CD4-positive, alpha-beta T cell treated with Interleukin-6 for 4 hours (primary cell): ENCODE data around the gene CALR3.
"Not testable (repeated sequence)": the region's sequence is repeated elsewhere in the genome, so short reads cannot be mapped to it uniquely, and the experiment has no call there.

Experiments
- DNase-seq: peaks from one replicate; pipeline ENCODE4 v3.0.0-alpha.2; 2020; ENCODE audit warnings: mixed read lengths

The CALR3 gene

DNA sequence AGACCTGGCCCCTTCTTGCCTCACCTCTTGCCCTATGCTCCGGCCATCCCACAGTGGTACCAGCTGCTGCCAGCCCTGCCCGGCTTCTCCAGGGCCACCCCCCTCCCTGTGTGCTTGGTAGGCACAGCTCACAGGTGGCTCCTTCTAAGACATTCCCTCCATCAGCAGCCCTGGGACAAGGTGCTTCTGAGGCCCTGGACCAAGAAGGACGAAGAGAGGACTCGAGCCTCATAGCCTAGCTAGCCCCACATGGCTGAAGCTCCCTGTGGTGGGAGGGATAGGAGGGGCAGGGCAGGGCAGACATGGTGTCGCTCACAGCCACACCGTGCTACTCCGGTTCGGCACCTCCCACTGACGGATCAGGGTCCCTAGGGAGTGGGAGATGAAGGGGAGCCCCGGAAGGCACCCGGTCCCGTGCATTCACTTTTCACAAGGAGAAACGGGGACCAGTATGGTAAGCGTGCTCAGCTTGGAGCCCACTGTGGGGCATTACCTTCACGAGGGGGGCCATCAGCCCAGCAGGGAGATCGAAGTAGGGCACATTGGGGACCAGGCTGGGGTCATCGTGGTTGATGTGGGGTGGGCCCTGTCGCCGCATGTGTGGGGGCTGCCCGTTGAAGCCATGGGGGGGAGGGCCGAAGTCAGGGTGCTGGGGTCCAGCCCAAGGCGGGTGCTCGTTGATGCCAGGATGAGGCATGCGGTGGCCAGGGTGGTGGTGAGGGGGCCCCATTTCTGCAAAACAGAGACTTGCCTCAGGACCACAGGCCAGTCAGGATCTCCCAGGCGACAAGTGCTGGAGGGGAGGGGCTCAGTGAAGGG is 26.8 kb upstream of the CALR3 start:
- DNase-seq: no peak

DNA sequence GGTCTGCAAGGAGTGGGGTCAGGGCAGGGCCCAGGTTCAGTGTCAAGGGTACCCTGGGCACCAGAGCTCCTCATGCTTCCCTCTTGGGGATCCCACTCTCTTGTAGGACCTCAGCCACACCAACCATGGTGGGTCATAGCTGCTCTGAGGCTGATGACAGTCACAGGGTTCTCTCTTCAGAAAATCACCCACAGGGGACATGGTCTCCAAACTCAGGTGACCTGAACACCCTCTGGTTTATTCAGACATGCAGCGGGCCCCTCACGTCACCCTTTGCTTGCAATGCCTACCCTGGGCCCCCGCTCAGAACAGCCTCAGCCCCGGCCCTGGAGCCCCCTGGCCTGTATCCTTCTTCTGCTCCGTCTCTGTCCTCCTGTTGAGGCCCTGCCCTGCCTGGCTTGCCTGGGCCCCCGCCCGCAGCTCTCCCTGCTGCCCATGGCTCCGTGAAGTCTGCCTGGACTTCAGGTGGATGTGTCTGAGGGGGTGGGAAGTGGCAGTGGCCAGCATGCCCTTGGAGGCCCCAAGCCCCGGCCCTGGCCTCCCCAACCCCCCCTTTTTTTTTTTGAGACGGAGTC is 25.8 kb upstream of the CALR3 start:
- DNase-seq: no peak

GRCh38 chr19:16520986-16521624 is 25.1 kb upstream of the CALR3 start:
- DNase-seq: no peak

GRCh38 chr19:16520074-16520973 is 24.4 kb upstream of the CALR3 start:
- DNase-seq: no peak

- DNase-seq: no peak
Observed at GRCh38 chr19:16519230-16519687, 23.3 kb upstream of the CALR3 start.

GRCh38 chr19:16518483-16519229 is 22.7 kb upstream of the CALR3 start:
- no peak for DNase-seq

GRCh38 chr19:16518061-16518460 is 22.1 kb upstream of the CALR3 start:
- no peak for DNase-seq

DNA sequence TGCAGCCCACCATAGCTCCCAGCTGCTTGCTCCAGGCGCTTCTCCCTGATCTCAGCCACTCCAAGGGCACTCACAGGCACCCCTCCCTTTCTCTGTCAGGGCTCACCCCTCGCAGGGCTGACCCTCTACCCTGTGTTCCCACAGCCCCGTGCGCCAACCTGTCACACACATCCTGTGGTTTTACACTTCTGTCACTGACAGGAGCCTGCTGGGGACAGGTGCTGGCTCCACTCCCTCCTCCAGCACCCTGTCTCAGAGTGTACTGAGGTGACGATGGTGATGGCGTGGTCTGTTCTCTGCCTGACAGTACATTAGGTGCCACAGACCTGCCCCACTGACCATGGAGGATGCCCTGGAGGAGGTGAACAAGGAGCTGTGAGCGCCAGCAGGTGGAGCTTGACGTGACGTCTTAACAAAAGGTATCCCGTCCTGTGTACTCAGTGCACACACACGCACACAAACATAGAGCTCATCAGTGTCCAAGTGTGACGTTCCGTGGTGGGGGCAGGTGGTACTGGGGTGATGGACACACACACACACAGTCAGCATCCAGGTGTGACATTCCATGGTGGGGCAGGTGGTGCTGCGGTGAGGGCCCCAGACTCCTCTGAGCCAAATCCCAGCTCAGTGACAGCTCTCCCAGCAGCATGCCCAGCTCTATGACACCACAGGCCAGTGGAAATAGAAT is 21.1 kb upstream of the CALR3 start:
- no peak for DNase-seq

- DNase-seq: no peak
Observed at GRCh38 chr19:16516381-16516780, 20.4 kb upstream of the CALR3 start.

- DNase-seq: no peak
Observed at GRCh38 chr19:16514383-16515019, 18.5 kb upstream of the CALR3 start.

- not testable (repeated sequence) for DNase-seq
Observed at GRCh38 chr19:16512611-16513010, 16.6 kb upstream of the CALR3 start.

DNA sequence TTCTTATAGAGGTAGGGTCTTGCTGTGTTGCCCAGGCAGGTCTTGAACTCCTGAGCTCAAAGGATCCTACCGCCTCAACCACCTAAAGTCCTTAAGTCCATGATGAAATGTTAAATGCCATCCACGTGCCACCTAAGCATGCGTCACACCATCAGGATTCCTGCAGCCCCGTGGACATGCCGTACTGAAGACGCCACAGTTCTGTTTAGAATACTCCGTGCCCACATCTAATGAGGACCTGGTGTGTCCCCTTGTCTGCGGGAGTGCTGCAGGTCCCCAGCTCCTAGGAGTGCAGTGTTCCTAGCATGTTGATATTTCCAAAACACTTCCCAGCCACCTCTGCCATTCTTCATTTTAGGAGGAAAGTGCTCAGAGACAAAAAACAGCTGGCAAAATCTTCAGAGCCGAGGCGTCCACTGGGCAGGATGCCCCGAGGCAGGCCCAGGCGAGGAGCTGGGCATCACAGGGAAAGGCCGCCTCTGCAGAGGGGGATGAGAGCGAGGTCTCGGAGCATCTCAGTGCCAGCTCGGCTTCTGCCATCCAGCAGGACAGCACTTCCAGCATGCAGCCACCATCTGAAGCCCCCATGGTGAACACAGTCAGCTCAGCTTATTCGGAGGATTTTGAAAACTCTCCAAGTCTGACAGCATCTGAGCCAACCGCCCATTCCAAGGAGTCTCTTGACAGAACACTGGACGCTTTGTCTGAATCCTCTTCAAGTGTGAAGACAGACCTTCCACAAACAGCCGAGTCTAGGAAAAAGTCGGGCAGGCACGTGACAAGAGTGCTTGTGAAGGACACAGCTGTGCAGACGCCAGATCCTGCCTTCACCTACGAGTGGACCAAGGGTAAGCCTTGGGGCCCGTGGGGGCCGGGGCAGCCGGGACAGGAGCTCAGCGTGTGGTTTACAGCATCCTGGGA is 13.4 kb upstream of the CALR3 start:
- DNase-seq: no peak

- no peak for DNase-seq
Observed at GRCh38 chr19:16508546-16508945, 12.6 kb upstream of the CALR3 start.

DNA sequence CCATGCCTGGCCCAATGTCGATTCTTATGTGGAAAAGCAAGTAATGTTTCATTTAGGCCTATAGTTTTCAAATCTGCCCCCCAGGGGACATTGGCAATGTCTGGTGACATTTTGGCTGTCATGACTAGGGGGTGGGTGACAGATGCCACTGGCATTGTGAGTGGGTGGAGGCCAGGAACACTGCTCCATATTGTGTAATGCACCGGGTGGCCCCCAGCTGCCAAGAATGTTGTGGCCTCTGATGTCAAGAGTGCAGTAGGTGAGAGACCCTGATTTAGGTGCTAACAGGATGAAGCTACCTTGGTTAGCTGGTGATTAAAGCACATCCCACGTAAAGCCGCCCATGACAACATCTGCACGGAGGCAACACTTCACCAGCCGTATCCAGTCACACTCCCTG is 11.0 kb upstream of the CALR3 start:
- DNase-seq: no peak

DNA sequence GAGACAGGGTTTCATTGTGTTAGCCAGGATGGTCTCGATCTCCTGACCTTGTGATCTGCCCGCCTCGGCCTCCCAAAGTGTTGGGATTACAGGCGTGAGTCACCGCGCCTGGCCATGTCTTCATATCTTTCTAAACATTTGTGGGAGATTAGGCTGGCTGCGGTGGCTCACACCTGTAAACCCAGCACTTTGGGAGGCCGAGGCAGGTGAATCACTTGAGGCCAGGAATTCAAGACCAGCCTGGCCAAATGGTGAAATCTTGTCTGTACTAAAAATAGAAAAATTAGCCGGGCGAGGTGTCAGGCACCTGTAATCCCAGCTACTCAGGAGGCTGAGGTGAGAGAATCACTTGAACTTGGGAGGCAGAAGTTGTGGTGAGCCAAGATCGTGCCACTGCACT is 10.2 kb upstream of the CALR3 start:
- DNase-seq: not testable (repeated sequence)

- DNase-seq: no peak
Observed at GRCh38 chr19:16504271-16504670, 8.3 kb upstream of the CALR3 start.

DNA sequence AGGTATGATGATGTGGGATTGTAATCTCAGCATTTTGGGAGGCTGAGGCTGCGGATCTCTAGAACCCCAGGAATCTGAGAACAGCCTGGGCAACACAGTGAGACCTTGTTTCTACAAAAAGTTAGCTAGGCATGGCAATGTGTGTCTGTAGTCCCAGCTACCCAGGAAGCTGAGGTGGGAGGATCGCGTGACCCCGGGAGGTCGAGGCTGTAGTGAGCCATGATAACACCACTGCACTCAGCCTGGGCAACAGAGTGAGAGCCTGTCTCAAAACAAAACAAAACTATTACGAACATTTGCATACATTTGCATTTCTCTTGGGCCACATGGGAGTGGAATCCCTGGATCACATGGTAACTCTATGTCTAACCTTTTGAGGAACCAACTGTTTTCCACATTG is 1.9 kb upstream of the CALR3 start:
- no peak for DNase-seq

DNA sequence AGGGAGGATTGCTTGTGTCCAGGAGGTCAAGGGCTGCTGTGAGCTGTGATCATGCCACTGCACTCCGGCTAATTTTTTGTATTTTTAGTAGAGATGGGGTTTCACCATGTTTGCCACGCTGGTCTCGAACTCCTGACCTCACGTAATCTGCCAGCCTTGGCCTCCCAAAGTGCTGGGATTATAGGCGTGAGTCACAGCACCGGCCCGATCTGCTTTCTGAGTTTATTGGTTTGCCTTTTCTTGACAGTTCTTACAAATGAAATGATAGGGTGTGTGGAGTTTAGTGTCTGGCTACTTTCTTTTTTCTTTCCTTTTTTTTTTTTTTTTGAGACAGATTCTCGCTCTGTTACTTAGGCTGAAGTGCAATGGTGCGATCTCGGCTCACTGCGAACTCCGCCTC is 1.1 kb upstream of the CALR3 start:
- no peak for DNase-seq

- DNase-seq: no peak
Observed at GRCh38 chr19:16496613-16496983, 631 bp upstream of the CALR3 start.

GRCh38 chr19:16486476-16486875 is 9.5 kb downstream of the CALR3 start:
- DNase-seq: not testable (repeated sequence)
